NCI-H146 (cell line): ENCODE data around the gene TMEM178B.
"Not testable (repeated sequence)": the region's sequence is repeated elsewhere in the genome, so short reads cannot be mapped to it uniquely, and the experiment has no call there.

Experiments
- DNase-seq: peaks from one replicate; lab custom pipeline; 2025; lab: John Stamatoyannopoulos, UW

TMEM178B gene

DNA sequence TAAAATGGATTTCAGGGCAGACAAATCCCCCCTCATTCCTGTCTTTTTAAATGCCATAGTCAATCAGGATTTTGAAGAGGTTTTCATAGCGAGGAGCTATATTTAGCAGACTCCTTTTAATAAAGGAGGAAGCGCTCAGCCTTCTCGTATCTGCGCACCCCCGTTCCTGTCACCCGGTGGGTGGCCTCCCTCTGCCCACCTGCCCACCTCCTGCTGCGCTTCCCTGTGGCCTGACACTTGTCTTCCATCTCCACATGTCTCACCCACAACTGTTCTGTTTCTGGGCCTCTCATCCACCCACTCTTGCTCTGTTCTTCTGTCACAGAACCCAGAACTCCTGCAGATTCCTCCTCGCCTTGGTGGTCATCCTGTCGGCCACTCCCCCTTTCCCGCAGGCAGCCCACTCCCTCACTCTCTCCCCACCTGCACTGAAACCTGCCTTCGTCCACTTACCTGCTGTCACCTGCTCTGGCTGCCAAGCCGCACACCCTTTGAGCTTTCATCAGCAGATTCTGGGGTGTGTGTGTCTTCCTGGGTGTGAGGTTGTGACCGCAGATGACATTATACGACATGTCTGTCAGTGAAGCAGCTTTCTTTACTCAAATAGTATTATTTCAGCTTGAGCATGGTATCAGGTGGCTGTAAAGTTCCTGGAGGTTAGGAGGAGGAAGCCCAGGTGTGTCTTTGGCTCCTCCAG, 313.8 kb downstream of the TMEM178B start:
- peak; percentile 57 for DNase-seq

GRCh38 chr7:141389140-141389796, 315.4 kb downstream of the TMEM178B start:
- no peak for DNase-seq

GRCh38 chr7:141390339-141390738, 316.5 kb downstream of the TMEM178B start:
- DNase-seq = no peak

GRCh38 chr7:141393056-141393455, 319.2 kb downstream of the TMEM178B start:
- DNase-seq = no peak

- no peak for DNase-seq
These were observed 323.6 kb downstream of the TMEM178B start for GRCh38 chr7:141397236-141398163.

DNA sequence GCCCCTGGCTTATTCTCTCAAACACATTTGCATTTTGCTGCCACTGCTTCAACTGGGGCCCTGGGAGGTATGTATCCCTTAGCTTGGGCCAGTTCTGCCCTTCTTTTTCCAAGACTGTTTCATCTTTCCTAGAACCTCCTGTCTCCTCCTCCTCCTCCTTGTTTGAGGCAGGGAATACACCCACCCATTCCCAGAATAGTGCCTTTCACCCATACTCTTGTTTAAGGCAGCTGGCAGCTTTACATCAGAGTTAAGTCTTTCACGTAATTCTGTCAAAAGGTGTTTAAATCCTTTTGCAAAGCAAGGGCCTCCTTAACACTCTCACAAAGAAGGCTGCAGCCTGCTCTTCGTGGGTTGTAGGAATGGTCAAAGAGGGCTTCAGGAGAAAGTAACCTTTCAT, 326.5 kb downstream of the TMEM178B start:
- DNase-seq = no peak

DNA sequence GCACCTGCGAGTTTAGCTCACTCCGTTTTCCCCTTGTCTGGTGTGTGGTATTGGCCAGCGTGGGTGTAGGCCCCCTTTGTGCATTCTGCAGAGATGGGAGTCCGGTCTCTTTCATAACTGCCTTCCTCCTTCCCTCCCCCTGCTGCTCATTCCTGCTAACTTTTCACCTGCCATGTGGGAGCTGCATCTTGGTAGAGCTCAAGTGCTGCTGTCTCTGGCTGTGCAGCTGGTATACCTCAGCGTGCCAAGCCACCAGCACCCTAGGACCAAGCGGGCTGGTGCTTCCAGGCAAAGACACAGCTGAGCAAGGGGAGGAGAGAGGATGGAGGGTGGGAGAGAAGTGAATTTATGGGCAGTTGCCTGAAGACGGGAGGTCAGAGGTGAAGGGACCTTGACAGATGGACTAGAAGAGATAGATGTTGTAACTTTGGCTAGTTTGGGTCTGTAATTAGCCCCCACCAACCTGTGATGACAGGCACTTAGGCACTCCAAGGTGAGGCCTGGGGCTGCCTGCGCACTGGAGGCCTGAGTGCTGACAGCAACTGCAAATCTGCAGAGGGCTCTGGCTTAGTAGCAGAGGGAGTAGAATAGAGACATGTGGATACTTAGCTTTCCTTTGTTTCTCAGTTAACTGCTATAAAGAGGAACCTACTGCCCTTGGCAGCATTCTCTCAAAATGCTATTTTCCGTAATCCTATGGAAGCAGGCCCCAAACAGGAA, 328.6 kb downstream of the TMEM178B start:
- DNase-seq = no peak

DNA sequence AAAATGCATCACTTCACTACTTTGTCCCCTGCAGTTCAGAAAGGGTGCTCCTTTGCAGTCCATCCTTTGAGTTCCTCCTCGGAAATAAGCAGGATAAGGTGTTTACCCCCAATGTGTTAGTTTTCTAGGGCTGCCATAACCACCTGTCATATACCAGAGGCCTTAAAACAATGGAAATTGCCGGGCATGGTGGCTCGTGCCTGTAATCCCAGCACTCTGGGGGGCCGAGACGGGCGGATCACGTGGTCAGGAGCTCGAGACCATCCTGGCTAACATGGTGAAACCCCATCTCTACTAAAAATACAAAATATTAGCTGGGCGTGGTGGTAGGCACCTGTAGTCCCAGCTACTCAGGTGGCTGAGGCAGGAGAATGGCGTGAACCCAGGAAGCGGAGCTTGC, 330.0 kb downstream of the TMEM178B start:
- not testable (repeated sequence) for DNase-seq

DNA sequence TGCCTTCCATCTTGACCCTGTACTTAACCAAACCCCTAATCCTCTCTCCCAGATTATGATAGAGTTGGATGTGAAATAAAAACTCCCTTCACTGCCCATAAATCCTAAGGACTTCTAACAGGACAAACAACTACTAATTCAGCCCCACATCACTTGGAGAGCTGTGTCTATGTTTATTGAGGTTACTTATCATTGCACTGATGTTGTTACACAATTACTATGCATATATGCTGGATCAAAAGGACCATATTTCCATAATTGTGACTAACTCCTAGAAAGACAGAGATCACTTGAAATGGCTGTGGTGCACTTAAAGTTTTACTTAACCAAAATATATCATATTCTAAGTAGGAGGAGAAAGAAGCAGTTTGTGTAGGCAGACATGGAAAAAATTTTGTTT, 332.5 kb downstream of the TMEM178B start:
- no peak for DNase-seq

DNA sequence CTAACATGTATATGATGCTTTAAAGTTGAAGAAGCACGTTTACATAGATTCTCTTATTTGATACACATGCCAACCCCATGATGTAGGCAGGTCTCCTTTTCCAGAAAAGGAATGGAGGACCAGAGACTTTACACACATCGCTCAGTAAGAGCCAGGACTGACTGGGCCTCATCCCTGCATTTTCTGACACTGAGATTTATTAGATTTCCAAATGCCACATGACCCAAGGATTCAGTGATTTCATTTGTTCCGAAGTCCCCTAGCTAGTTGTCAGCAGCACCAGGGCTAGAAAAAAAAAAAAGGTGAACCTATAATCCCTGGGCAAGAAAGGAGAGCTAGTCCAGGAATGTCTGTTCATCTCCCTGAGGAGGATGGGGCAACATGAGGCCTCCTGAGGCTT, 334.0 kb downstream of the TMEM178B start:
- DNase-seq = no peak

GRCh38 chr7:141408440-141408839, 334.6 kb downstream of the TMEM178B start:
- DNase-seq = no peak

DNA sequence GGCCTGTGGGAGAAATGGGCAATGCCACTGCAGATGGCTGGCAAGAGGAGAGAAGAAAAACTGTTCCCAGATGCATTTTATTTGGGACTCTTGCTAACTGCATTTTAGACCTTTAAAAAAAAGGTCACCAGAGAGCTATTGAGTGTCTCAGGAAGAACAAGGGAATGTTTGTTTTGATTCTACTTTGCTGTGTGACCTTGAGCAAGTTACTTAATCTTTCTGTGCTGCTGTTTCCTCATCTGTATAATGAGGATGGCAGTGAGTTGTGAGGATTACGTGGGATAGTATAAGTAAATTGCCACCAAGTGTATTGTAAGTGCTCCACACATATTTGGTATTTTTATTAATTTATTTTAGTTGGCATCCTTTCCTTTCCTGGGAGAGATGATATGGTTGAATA, 335.4 kb downstream of the TMEM178B start:
- DNase-seq = no peak

GRCh38 chr7:141409801-141410329, 336.0 kb downstream of the TMEM178B start:
- DNase-seq = peak; percentile 90

DNA sequence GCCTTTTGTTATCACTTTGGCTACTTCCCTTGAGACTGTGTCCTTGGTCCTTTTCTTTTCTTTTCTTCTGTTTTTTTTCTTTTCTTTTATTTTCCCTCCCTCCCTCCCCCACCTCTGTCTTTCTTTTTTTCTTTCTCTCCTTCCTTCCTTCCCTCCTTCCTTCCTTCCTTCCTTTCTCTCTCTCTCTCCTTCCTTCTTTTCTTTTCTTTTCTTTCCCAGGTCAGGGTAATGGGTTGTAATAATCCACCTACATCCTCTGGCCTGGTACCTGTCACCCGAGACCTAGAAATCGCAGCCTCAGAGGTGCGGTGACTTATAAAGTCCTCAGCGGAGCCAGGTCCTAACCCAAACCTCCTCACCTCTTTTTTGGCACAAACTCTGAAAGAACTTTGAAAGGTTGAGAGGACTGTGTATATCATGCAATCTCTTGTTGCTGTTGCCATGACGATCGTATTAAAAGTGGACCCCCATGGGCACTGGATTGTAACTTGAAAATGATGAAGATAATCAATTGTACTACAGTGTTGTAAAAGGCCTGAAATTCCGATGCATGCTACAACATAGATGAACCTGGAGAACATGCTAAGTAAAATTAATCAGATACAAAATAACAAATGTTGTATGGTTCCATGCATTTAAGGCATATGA, 336.6 kb downstream of the TMEM178B start:
- no peak for DNase-seq

GRCh38 chr7:141411133-141411532, 337.3 kb downstream of the TMEM178B start:
- DNase-seq = no peak

DNA sequence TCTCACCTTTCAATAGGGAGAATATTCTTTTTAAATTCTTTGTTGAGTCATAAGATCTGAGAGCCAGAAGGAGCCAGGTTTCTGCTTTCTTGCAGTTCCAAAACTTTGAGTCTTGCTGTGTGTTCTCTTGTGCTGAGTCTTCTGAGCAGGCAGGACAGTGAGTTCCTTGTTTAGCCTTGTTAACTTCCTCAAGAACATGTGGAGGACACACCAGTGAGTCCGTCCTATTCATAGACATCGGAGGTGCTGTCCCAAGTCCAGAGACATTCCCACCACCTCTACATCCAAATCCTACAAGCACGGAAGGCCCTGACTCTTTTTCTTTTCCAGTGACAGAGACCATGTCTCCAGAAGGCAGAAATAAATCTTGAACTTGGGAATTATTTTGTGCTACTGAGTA, 342.1 kb downstream of the TMEM178B start:
- no peak for DNase-seq

DNA sequence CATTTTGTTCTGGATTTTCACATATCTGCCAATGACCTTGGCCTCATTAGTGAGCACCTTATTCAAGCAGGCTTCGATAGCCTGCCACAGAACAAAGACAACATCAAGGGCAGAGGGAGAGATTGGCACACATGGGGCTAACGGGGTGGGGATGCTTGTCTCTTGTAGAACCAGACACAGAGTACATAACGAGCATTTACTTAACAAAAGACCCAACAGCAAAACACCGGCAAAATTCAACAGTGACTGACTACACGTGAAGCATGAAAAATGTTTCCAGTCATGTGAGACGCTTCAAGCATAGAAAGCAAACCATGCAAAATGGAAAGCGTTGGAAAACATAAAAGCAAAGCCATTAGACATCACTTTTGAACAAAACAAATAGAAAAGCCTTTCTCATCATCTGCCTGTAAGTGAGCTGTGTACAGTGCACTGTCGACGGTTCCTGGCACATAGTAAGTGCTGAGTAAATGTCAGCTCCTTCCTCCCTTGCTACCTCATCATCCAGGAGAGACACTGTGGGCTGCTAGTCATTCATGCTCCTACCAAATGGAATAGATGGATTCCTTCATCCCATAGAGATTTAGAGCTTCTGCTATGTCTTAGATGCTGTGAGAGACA, 342.9 kb downstream of the TMEM178B start:
- DNase-seq = peak; percentile 18

DNA sequence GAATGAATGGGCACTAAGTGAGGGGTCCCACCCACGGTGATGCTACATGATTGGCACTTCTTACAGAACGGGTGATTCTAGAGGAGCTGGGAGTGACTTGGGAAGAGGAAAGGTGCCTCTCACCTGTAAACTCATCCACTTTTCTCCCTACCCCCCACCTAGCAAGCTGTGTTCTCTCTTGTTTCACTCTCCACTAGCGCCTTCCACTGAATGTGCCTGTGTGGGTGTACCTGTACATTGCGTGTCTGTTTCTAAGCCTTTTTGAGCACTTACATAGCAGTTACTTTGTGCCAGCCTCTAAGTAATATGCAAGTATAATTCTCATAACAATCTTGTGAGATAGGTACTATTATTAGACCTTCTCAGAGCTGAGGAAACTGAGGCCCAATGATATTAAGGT, 343.6 kb downstream of the TMEM178B start:
- DNase-seq = no peak

GRCh38 chr7:141418066-141418465, 344.2 kb downstream of the TMEM178B start:
- DNase-seq = no peak

- no peak for DNase-seq
These were observed 347.4 kb downstream of the TMEM178B start for GRCh38 chr7:141421306-141421705.

GRCh38 chr7:141427134-141427533, 353.3 kb downstream of the TMEM178B start:
- no peak for DNase-seq
